IMR-90 (cell line): ENCODE results near the gene ZNF362.

Experiments
- BHLHE40 ChIP-seq: fragments of 150-350 bp; IDR thresholded peaks from 2 replicates; pipeline ENCODE4 v1.6.1; 2016; ENCODE audit warnings: mild to moderate bottlenecking, low read depth, low read length
- CEBPB ChIP-seq: IDR thresholded peaks from 2 replicates; pipeline ENCODE4 v1.6.1; 2012; ENCODE audit warnings: low read depth, low read length, improper control_type of control experiment
- CHD1 ChIP-seq: IDR thresholded peaks from 2 replicates; pipeline ENCODE4 v1.6.1; 2012; ENCODE audit warnings: low read depth, low read length, improper control_type of control experiment
- CTCF ChIP-seq: conservative IDR thresholded peaks from 2 replicates; pipeline ENCODE4 v1.5.1; 2012; ENCODE audit warnings: mild to moderate bottlenecking, low read depth, low read length, improper control_type of control experiment
- ELK1 ChIP-seq: fragments of 150-350 bp; IDR thresholded peaks from 2 replicates; pipeline ENCODE4 v1.6.1; 2016; ENCODE audit warnings: low read depth, mild to moderate bottlenecking, low read length, moderate library complexity, borderline replicate concordance
- FOS ChIP-seq: fragments of 150-350 bp; IDR thresholded peaks from 2 replicates; pipeline ENCODE4 v1.6.1; 2016; ENCODE audit warnings: low read depth, low read length
- MXI1 ChIP-seq: IDR thresholded peaks from 2 replicates; pipeline ENCODE4 v1.6.1; 2012; ENCODE audit warnings: low read depth, mild to moderate bottlenecking, low read length, moderate library complexity, borderline replicate concordance
- POLR2A ChIP-seq: IDR thresholded peaks from 2 replicates; pipeline ENCODE4 v1.6.1; 2012; ENCODE audit warnings: mild to moderate bottlenecking, low read depth, low read length
- RAD21 ChIP-seq: IDR thresholded peaks from 2 replicates; pipeline ENCODE4 v1.6.1; 2012; ENCODE audit warnings: low read length, improper control_type of control experiment
- RFX5 ChIP-seq: IDR thresholded peaks from 2 replicates; pipeline ENCODE4 v1.8.0; 2012; ENCODE audit warnings: low read depth, mild to moderate bottlenecking, low read length, moderate library complexity
- SMC3 ChIP-seq: fragments of 150-350 bp; IDR thresholded peaks from 2 replicates; pipeline ENCODE4 v1.6.1; 2016; ENCODE audit warnings: low read depth, mild to moderate bottlenecking, antibody characterized with exemption, low read length, moderate library complexity
- USF2 ChIP-seq: fragments of 150-350 bp; IDR thresholded peaks from 2 replicates; pipeline ENCODE4 v1.6.1; 2017; ENCODE audit warnings: mild to moderate bottlenecking, antibody characterized with exemption, low read length, low read depth

GRCh38 chr1:33310702-33311101 is 54.4 kb downstream of the ZNF362 start:
- no peak for TF ChIP-seq POLR2A
- no peak for TF ChIP-seq CHD1
- no peak for TF ChIP-seq SMC3
- no peak for TF ChIP-seq CTCF
- no peak for TF ChIP-seq RAD21
- no peak for TF ChIP-seq USF2
- TF ChIP-seq CEBPB, result no peak
- TF ChIP-seq RFX5, result no peak
- TF ChIP-seq FOS, result no peak
- TF ChIP-seq ELK1, result no peak
- TF ChIP-seq BHLHE40, result no peak
- TF ChIP-seq MXI1, result no peak
